A549 (cell line): ENCODE data around the gene RAP1GDS1.

Source experiments
- CTCF ChIP-seq: fragments of >200 bp; sonication (Bioruptor Twin); formaldehyde crosslinking; IDR thresholded peaks from 3 replicates; pipeline ENCODE4 v1.5.1; 2016
- EHMT2 ChIP-seq: fragments of 200-600 bp; sonication (generic); IDR thresholded peaks from 2 replicates; pipeline ENCODE4 v1.6.1; 2016; ENCODE audit warnings: antibody characterized with exemption, low read depth, mild to moderate bottlenecking, moderate library complexity
- EP300 ChIP-seq, 2 experiments: fragments of >200 bp; sonication (Bioruptor Twin); formaldehyde crosslinking; IDR thresholded peaks; 2 replicates in 1 of 2; 3 replicates in 1 of 2; pipeline ENCODE4 v1.6.1; 2016 to 2017
- RAD21 ChIP-seq, 2 experiments: fragments of >200 bp in 1 of 2; sonication (Bioruptor Twin) in 1 of 2; formaldehyde crosslinking in 1 of 2; IDR thresholded peaks in 1 of 2; conservative IDR thresholded peaks in 1 of 2; 2 replicates in 1 of 2; 3 replicates in 1 of 2; pipeline ENCODE4 v1.6.1; 2012 to 2018; ENCODE audit warnings: inconsistent platforms in 1 of 2
- ZFP36 ChIP-seq: fragments of 450-650 bp; IDR thresholded peaks from 2 replicates; pipeline ENCODE4 v1.6.1; 2014; ENCODE audit warnings: borderline replicate concordance; ENCODE audit not compliant: partially characterized antibody

GRCh38 chr4:98332017-98332416, 70.8 kb downstream of the RAP1GDS1 start:
- TF ChIP-seq ZFP36 = no peak
- no peak for TF ChIP-seq RAD21 (conservative IDR thresholded peaks at IDR 0.05 in 1 of 2, IDR thresholded peaks at IDR 0.05 in 1 of 2)
- TF ChIP-seq CTCF = no peak
- TF ChIP-seq EP300 (IDR thresholded peaks at IDR 0.05) = no peak
- no peak for TF ChIP-seq EHMT2
